GM12892 (cell line): Measurements from ENCODE around the gene TMEM267.

Source experiments
- POLR2A ChIP-seq: IDR thresholded peaks from 2 replicates; pipeline ENCODE4 v1.6.1; 2011; ENCODE audit warnings: low read depth, low read length, control low read depth
- POLR2AphosphoS5 ChIP-seq: IDR thresholded peaks from 2 replicates; pipeline ENCODE4 v1.6.1; 2011; ENCODE audit warnings: low read depth, low read length, control low read depth

DNA sequence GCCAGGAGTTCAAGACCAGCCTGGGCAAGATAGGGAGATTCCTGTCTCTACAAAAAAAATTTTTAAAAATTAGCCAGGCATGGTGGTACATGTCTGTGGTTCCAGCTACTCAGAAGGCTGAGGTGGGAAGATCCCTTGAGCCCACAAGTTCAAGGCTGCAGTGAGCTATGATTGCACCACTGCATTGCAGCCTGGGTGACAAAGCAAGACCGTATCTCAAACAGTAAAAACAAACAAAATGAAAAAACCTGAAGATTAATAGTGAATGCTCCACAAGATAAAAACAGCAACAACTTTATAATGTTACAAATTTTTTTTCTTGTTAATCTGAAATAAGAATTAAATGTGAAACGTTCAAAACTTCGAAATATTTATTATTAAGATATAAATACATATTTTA lies 2.7 kb upstream of the TMEM267 start:
- TF ChIP-seq POLR2AphosphoS5 = no peak
- no peak for TF ChIP-seq POLR2A
